ENCODE data around the gene GLO1. TPM values are rescaled to one million over a fixed set of nuclear protein-coding genes. Genes with fewer than 3 reads are reported as not detected.

The GLO1 gene
- total RNA-seq, 1 experiment from 2014 or later, result 188 TPM

DNA sequence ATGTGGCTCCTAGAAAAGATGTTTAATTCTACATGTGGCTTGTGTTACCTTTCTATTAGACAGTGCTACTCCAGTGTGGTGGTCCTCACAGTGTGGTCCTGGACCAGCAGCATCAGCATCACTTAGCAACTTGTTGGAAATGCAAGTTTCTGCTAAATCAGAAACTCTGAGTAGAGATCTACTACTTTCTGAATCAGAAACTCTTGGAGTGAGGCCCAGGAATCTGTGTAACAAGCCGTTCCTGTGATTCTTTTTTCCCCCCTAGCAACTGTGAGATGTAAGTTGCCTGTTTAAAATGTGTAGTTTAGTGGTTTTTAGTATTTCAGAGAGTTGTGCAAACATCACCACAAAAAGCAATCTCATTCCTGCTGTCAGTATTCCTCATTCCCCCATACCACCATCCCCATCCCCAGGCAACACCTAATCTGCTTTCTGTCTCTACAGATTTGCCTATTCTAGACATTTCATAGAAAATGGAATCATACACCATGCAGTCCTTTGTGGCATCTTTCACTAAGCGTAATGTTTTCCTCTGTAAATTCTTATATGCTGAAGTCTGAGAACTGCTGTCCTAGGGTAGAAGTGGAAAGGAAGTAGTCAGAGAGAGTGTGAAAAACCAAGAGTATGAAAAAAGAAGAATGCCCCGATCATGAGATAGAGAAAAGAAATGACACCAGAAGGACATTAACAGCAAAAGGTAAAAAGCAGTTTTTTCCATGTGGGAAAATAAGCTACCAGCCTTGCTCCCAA, 44.4 kb downstream of the GLO1 start:
- H3K23ac ChIP-seq (ENCODE audit: insufficient read length, low read depth, low read length), result no peak overlapping the region
- H3K27me3 Mint-ChIP-seq (ENCODE audit: low read depth), result no peaks in the 10 kb centered on the region
- TF ChIP-seq, protein P1, sequence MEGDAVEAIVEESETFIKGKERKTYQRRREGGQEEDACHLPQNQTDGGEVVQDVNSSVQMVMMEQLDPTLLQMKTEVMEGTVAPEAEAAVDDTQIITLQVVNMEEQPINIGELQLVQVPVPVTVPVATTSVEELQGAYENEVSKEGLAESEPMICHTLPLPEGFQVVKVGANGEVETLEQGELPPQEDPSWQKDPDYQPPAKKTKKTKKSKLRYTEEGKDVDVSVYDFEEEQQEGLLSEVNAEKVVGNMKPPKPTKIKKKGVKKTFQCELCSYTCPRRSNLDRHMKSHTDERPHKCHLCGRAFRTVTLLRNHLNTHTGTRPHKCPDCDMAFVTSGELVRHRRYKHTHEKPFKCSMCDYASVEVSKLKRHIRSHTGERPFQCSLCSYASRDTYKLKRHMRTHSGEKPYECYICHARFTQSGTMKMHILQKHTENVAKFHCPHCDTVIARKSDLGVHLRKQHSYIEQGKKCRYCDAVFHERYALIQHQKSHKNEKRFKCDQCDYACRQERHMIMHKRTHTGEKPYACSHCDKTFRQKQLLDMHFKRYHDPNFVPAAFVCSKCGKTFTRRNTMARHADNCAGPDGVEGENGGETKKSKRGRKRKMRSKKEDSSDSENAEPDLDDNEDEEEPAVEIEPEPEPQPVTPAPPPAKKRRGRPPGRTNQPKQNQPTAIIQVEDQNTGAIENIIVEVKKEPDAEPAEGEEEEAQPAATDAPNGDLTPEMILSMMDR (conservative IDR thresholded peaks at IDR 0.05), result no peak
- no CpG with 5 or more reads among the region's 3 CpGs for WGBS (ENCODE audit: extremely low coverage, insufficient read length, low lambda C conversion rate)
- no peaks in the 10 kb centered on the region for H3K23me2 ChIP-seq (ENCODE audit: insufficient read length, low read depth, low read length, poor library complexity, severe bottlenecking)
- H3K9me3 Mint-ChIP-seq, result no peaks in the 10 kb centered on the region
- H3T11ph ChIP-seq (ENCODE audit: low read length), result no peak overlapping the region
- H3K9me3 ChIP-seq (ENCODE audit: control insufficient read depth, low read depth, low read length), result no peaks in the 10 kb centered on the region
- H2AK5ac ChIP-seq (ENCODE audit: insufficient read length, low read length), result no peak overlapping the region
- no peak overlapping the region for H4K8ac ChIP-seq (replicated peaks; ENCODE audit: insufficient read length, low read depth, low read length)
- no peak overlapping the region for H3K27ac ChIP-seq (ENCODE audit: insufficient read length, low read depth, low read length)
- no peak overlapping the region for H2BK20ac ChIP-seq (ENCODE audit: low read depth, low read length, poor library complexity, severe bottlenecking)
- H3K9ac ChIP-seq (ENCODE audit: extremely low read depth, insufficient read length, low read length), result no peak overlapping the region
- no peaks in the 10 kb centered on the region for H3K36me3 Mint-ChIP-seq (ENCODE audit: insufficient read depth in 1 of 3, low read depth in 3 of 3)
- H2BK12ac ChIP-seq (ENCODE audit: insufficient read length, low read depth, low read length), result no peak overlapping the region
- no peaks in the 10 kb centered on the region for H3K79me1 ChIP-seq (ENCODE audit: insufficient read depth, low read depth, low read length, poor library complexity, severe bottlenecking)
- H2BK15ac ChIP-seq (ENCODE audit: low read depth, low read length), result no peak overlapping the region
- H2BK120ac ChIP-seq (ENCODE audit: low read depth, low read length, poor library complexity, severe bottlenecking), result no peak overlapping the region
- H3K27ac Mint-ChIP-seq, result no peak overlapping the region
- H2AFZ ChIP-seq (ENCODE audit: low read length), result no peak overlapping the region
- H3K4me1 Mint-ChIP-seq, result no peaks in the 10 kb centered on the region
- no peak overlapping the region for H2BK5ac ChIP-seq (ENCODE audit: insufficient read length, low read length)
- H3K4me1 ChIP-seq (ENCODE audit: insufficient read depth, low read length), result no peaks in the 10 kb centered on the region
- H3K4ac ChIP-seq (ENCODE audit: low read depth, low read length), result no peak overlapping the region
- no peaks in the 10 kb centered on the region for H3K27me3 ChIP-seq (ENCODE audit: insufficient read depth, low read length)
- no peak overlapping the region for H3K14ac ChIP-seq (ENCODE audit: insufficient read depth, low read length)
- no peak overlapping the region for H3K4me3 Mint-ChIP-seq
- no peaks in the 10 kb centered on the region for H4K20me1 ChIP-seq (ENCODE audit: control insufficient read depth, insufficient read depth, insufficient read length)
- H3K18ac ChIP-seq (ENCODE audit: insufficient read length, low read depth, low read length), result no peak overlapping the region
- no peak overlapping the region for H4K5ac ChIP-seq (ENCODE audit: insufficient read length, low read depth, low read length)
- H4K91ac ChIP-seq (ENCODE audit: insufficient read length, low read depth, low read length), result no peak overlapping the region
- H3K56ac ChIP-seq (ENCODE audit: insufficient read length, low read depth, low read length), result no peak overlapping the region
- no peak for DNase-seq
- no peak overlapping the region for H3K4me2 ChIP-seq (ENCODE audit: insufficient read depth, insufficient read length, low read length)
- no peaks in the 10 kb centered on the region for H3K79me2 ChIP-seq (ENCODE audit: insufficient read depth, low read length)
